Ovary (tissue), 9 donors: ENCODE results near the gene KRT80. TPM values are rescaled to one million over a fixed set of nuclear protein-coding genes. Genes with fewer than 3 reads are reported as not detected.

Experiments
- DNase-seq, 5 donors: peaks; one replicate each; pipeline ENCODE4 v3.0.0-alpha.2; 2019 to 2020
- H3K27ac ChIP-seq, 2 donors: fragments of 200-600 bp; one replicate each; pipeline versions ENCODE4 v1.5.1 to v1.8.0; 2019 to 2022
- H3K27me3 ChIP-seq: fragments of 200-600 bp; one replicate; pipeline ENCODE4 v1.8.0; 2022
- H3K36me3 ChIP-seq: fragments of 200-600 bp; sonication (generic); one replicate; pipeline ENCODE4 v1.5.1; 2019
- H3K4me1 ChIP-seq: one replicate; pipeline ENCODE4 v1.8.1; 2013; ENCODE audit warnings: mild to moderate bottlenecking, moderate library complexity; ENCODE audit not compliant: insufficient read depth
- H3K4me3 ChIP-seq: fragments of 200-600 bp; sonication (generic); one replicate; pipeline ENCODE4 v1.5.1; 2017
- H3K9me3 ChIP-seq, 2 donors: fragments of 200-600 bp in 1 of 2; sonication (generic) in 1 of 2; one replicate each; pipeline versions ENCODE4 v1.5.1 to v1.8.1; 2013 to 2019; ENCODE audit warnings: mild to moderate bottlenecking in 1 of 2, moderate library complexity in 1 of 2
- EP300 ChIP-seq: sonication (generic); formaldehyde crosslinking; IDR thresholded peaks from one replicate; pipeline ENCODE4 v1.6.1; 2017; ENCODE audit warnings: antibody characterized with exemption
- POLR2A ChIP-seq: fragments of 450-650 bp; IDR thresholded peaks from one replicate; pipeline ENCODE4 v1.6.1; 2017; ENCODE audit warnings: antibody characterized with exemption, mild to moderate bottlenecking, moderate library complexity
- WGBS, 3 donors: extraction: QIAGEN DNeasy Blood & Tissue Kit in 1 of 3; methylation state at CpG; one replicate each; pipeline versions ENCODE4 v1.1.5 to v1.1.7; 2013 to 2017; 5-methylcytosine and 5-hydroxymethylcytosine counted together
- intact Hi-C, 4 donors: fragments of 100-400 bp; cut with DNase I; formaldehyde crosslinking; loops; one replicate each; pipeline versions ENCODE4 v1.11.0 to v1.15.1; 2022 to 2023
- polyA plus RNA-seq, 2 donors: library from polyadenylated mRNA; stranded (reverse); fragments of 200-250 nt in 1 of 2; fragments of 350-450 nt in 1 of 2; fragmentation: Illumina TruSeq in 1 of 2; extraction: RNeasy Lipid Tissue Mini Kit (QIAGEN cat#74804) in 1 of 2; gene quantifications; one replicate each; pipeline ENCODE4 v1.2.3, GENCODE V29; 2013 to 2014
- total RNA-seq, 7 donors: library from RNA; depleted of rRNA in 2 of 7; stranded (reverse); fragments of >200 nt in 2 of 7; fragmentation: NEBNext Ultra II Directional in 3 of 7; extraction: Animal tissue kit (Norgen Biotek cat#: 25700) in 3 of 7; gene quantifications; one replicate each; pipeline versions ENCODE4 v1.1.0 to v1.2.4, GENCODE V29; 2016 to 2023
- TF ChIP-seq, protein P1 (sequence below), 3 donors: fragments of 450-650 bp in 2 of 3; fragments of 200-600 bp in 1 of 3; IDR thresholded peaks; one replicate each; pipeline versions ENCODE4 v1.5.1 to v1.8.0; 2016 to 2022; ENCODE audit warnings: antibody characterized with exemption in 3 of 3, mild to moderate bottlenecking in 1 of 3
- donor health status: DM: no; HTN: no; CAD: no; lungs with moderate emphysema.
- donor health status: DM: no; HTN: no; CAD: no.
- donor health status: Bipolar disorder and iron deficiency.
- donor health status: DM: yes; HTN: yes; CAD: no.
- donor health status: DM: no; HTN: no; CAD: no.
- donor health status: DM: yes; HTN: yes; CAD: no.

The KRT80 gene
- total and polyA plus RNA-seq, 9 donors = 0.05 to 13.2 (median 0.99) TPM; not detected in 1

DNA sequence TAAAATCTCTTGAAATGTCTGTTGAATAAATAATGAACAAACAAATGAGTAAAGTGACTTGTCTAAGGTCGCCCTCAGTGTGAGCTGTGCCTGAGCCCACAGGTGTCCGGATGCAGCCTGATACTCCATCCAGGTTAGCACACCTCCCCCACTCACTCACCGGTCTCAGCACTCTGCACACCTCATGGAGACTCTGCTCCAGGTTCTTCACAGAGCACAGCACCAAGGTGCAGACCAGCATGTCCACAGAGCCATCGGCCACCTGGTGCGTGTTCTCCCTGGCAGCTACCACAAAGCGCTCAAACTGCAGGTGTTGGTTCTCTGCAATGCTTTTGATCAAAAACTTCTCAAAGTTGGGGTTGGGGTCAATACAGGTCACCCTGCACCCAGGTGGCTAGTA is 37.1 kb upstream of the KRT80 start:
- H3K4me3 ChIP-seq = no peak overlapping the region
- 95 to 97% (median 95%) methylated on average over 6 of the region's 6 CpGs for WGBS, 3 donors
- DNase-seq = no peak
- H3K27me3 ChIP-seq = no peaks in the 10 kb centered on the region
- H3K4me1 ChIP-seq = peaks cover 7% of the 10 kb centered on the region
- TF ChIP-seq EP300 (no peak), POLR2A (no peak)
- TF ChIP-seq, protein P1, sequence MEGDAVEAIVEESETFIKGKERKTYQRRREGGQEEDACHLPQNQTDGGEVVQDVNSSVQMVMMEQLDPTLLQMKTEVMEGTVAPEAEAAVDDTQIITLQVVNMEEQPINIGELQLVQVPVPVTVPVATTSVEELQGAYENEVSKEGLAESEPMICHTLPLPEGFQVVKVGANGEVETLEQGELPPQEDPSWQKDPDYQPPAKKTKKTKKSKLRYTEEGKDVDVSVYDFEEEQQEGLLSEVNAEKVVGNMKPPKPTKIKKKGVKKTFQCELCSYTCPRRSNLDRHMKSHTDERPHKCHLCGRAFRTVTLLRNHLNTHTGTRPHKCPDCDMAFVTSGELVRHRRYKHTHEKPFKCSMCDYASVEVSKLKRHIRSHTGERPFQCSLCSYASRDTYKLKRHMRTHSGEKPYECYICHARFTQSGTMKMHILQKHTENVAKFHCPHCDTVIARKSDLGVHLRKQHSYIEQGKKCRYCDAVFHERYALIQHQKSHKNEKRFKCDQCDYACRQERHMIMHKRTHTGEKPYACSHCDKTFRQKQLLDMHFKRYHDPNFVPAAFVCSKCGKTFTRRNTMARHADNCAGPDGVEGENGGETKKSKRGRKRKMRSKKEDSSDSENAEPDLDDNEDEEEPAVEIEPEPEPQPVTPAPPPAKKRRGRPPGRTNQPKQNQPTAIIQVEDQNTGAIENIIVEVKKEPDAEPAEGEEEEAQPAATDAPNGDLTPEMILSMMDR (IDR thresholded peaks at IDR 0.05) = no peak
- no peaks in the 10 kb centered on the region for H3K9me3 ChIP-seq
- H3K27ac ChIP-seq = no peak overlapping the region
- intact Hi-C loops = no loop called here
- H3K36me3 ChIP-seq = no peaks in the 10 kb centered on the region

DNA sequence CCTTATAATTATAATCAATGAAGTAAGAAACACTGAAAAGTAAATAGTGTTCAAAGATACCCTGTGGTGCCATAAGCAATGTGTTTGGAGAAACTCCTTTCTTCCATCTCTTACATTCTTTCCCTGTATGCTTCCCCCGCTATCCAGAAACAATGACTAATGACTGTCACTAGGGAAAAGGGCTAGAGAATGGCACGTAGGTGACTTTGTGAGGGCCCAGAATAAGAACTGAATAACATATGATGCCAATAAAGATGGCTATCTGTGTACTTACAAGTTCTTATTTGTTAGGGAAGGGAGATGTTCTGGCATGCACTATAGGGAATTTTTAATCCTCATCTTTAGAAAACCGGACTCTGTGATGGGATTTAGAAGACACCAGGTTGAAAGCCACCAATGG is 36.6 kb upstream of the KRT80 start:
- DNase-seq = no peak
- no peaks in the 10 kb centered on the region for H3K36me3 ChIP-seq
- H3K4me3 ChIP-seq = no peak overlapping the region
- peaks cover 7% of the 10 kb centered on the region for H3K4me1 ChIP-seq
- TF ChIP-seq, protein P1 (IDR thresholded peaks at IDR 0.05) = no peak
- TF ChIP-seq POLR2A (no peak), EP300 (no peak)
- H3K27ac ChIP-seq = no peak overlapping the region
- WGBS, 3 donors = 69 to 76% (median 75%) methylated on average over 3 of the region's 3 CpGs
- H3K9me3 ChIP-seq = no peaks in the 10 kb centered on the region
- H3K27me3 ChIP-seq = no peaks in the 10 kb centered on the region
- intact Hi-C loops = no loop called here

DNA sequence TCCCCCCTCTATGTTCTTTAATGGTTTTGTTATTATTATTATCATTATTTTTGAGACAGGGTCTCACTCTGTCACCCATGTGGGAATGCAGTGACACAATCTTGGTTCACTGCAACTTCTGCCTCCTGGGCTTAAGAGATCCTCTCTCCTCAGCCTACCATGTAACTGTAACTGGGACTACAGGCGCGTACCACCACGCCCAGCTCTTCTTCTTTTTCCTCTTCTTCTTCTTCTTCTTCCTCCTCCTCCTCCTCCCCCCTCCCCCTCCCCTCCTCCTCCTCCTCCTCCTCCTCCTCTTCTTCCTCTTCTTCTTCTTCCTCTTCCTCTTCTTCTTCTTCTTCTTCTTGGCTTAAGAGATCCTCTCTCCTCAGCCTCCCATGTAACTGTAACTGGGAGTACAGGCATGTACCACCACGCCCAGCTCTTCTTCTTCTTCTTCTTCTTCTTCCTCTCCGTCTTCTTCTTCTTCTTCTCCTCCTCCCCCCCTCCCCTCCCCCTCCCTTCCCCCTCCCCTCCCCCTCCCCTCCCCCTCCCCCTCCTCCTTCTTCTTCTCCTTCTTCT is 35.9 kb upstream of the KRT80 start:
- intact Hi-C loops = no loop called here

DNA sequence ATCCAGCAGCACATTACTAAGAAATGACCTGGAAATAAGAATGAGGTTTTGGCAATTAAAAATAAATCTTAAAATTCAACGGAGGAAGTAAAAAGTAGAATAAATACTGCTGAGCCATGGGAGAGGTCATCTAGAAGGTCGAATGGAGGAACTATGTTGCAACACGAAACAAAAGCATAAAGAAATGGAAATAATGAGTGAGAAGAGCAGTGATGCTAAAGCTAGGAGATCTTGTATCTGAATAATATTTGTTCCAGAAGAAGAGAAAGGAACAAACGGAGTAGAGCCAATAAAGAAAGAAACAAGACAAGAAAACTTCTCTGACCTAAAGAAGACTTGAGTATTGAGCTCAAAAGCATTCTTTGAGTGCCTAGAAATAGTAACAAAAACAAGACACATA is 34.6 kb upstream of the KRT80 start:
- H3K4me3 ChIP-seq = no peak overlapping the region
- H3K9me3 ChIP-seq = no peaks in the 10 kb centered on the region
- H3K4me1 ChIP-seq = peaks cover 7% of the 10 kb centered on the region
- H3K27me3 ChIP-seq = no peaks in the 10 kb centered on the region
- intact Hi-C loops = no loop called here
- H3K27ac ChIP-seq = no peak overlapping the region
- TF ChIP-seq POLR2A (no peak), EP300 (no peak)
- TF ChIP-seq, protein P1 (IDR thresholded peaks at IDR 0.05) = no peak
- no peaks in the 10 kb centered on the region for H3K36me3 ChIP-seq
- no peak for DNase-seq
- 50 to 61% (median 60%) methylated on average over 4 of the region's 4 CpGs for WGBS, 3 donors

More for the DNA sequence above, 35.9 kb upstream of the KRT80 start:
- H3K4me3 ChIP-seq = no peak overlapping the region
- DNase-seq = no peak
- H3K27ac ChIP-seq = no peak overlapping the region
- WGBS, 3 donors = 69 to 81% (median 81%) methylated on average over 5 of the region's 5 CpGs
- TF ChIP-seq, protein P1 (IDR thresholded peaks at IDR 0.05) = no peak
- no peak for TF ChIP-seq POLR2A
- TF ChIP-seq EP300 = no peak
- no peaks in the 10 kb centered on the region for H3K36me3 ChIP-seq
- H3K9me3 ChIP-seq = no peaks in the 10 kb centered on the region
- H3K27me3 ChIP-seq = no peaks in the 10 kb centered on the region
- peaks cover 7% of the 10 kb centered on the region for H3K4me1 ChIP-seq
